GM18858 (cell line): Measurements from ENCODE around the gene FGGY.
"Not testable (repeated sequence)": the region's sequence is repeated elsewhere in the genome, so short reads cannot be mapped to it uniquely, and the experiment has no call there.

Source experiments
- ATAC-seq: cut with Tn5 transposase; IDR thresholded peaks from one replicate; pipeline ENCODE4 v1.9.1; 2021; ENCODE audit not compliant: unreplicated experiment

FGGY gene

GRCh38 chr1:59538476-59538875 is 241.6 kb downstream of the FGGY start:
- not testable (repeated sequence) for ATAC-seq

DNA sequence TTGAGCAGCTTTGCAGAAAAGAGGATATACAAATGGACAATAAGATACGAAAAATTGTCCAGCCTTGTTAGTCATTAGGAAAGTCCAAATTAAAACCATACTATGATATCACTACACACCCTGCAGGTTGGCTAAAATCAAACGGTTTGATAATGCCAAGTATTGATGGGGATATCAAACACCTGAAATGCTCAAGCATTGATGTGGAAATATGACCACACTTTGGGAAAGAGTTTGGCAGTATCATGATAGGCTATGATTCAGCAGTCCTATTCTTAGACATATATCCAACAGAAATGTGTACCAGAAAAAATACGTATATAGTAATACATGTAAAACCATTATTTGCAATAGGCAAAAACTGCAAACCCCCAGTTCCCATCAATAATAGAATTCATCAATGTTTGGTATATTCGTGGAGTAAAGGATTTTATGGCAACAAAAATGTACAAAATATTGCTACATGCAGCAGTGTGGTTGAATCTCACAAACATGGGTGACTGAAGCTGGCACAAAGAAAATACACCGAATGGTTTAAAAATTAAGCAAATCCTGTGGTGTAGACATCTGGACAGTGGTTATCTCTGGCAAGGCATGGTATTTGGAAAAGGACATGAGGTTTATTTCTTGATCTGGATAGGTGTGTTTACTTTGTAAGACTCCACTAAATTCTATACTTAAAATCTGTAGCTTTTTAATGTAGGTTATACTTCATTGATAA is 243.2 kb downstream of the FGGY start:
- no peak for ATAC-seq

- no peak for ATAC-seq
Observed at GRCh38 chr1:59541161-59541560, 244.3 kb downstream of the FGGY start.

GRCh38 chr1:59541891-59542290 is 245.0 kb downstream of the FGGY start:
- ATAC-seq, result no peak

DNA sequence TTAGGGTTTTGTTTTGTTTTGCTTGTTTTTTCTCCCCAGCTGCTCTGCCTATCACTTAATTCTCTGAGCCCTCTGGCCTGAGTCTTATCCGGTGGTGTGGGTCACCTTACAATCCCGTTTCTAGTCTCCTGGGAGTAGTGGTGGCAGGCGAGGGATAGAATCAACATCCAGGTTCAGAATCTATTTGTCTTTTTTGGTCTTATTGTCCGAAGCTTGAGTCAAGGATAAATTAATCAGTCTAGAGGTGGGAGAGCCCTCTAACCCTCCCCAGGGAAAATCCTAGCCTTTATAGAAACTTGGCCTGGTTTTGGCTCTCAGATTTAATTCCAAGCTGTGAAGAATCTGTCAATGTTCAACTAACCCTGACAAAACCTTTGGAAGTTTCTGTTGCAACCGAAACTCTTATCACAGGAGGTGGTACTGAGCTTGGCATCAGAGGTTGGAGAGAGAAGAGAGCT is 246.3 kb downstream of the FGGY start:
- ATAC-seq, result no peak

DNA sequence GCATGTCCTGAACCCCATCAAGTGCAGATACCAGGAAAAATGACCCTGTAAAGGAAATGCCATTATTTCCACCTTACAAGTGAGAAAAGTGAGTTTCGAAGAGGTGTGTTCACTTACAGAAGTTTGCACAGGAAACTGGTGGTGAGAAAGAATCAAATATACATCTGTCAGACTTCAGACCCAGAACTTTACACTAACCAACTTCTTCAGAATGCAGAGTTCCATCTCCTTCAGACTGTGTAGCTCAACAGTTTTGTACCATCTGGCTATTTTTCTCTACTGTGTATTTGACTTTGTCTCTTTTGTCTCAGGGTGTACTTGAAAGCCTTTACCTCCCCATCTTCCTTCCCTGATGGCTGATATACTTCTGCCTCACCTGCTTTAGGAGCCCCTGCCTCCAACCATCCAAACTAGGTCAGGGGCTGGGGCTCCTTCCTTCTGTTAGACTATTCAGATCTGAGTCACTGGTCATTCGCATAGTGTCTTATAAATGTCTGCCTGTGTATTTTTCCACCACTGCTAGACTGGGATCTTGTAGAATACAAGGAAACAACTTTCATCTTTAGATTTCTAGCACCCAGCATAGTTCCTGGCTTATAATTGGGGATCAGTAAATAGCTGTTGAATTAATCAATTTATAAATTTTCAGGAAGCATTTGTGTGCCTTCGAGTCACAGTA is 247.9 kb downstream of the FGGY start:
- ATAC-seq, result no peak

- no peak for ATAC-seq
Observed at GRCh38 chr1:59545830-59546229, 248.9 kb downstream of the FGGY start.

DNA sequence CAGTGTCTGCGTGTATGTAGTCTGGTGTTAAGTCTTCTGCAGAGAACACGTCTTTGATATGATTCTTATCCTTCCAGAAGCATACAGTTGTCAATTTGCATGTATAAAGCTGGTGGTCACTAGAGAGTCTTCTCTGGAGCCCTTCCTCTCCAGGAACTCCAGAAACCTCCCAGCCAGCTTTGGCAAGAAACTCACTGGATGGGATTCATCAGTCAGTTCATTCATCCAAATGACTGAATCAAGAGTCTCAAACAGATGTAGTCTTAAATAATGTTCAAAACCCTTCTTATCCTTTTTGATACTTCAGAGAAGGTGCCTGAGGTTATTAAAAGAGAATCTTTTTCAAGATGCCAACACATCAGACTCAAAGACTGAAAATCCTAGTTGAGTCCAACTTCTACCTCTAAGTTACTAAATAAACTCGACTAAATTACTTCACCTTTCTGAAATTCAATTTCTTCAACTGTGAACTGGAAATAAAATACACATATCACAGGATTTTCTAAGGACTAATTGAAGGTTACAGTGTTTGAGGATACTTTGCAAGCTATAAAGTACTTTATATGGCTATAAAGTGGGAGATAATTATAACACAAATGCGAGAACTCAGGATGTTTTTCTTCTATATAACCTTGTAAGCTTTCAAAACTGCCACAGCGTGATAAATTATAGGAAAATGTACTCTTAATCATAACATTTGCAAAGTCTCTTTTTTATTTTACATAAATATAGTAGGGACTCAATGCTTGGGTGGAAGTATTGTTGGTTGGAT is 252.4 kb downstream of the FGGY start:
- no peak for ATAC-seq

DNA sequence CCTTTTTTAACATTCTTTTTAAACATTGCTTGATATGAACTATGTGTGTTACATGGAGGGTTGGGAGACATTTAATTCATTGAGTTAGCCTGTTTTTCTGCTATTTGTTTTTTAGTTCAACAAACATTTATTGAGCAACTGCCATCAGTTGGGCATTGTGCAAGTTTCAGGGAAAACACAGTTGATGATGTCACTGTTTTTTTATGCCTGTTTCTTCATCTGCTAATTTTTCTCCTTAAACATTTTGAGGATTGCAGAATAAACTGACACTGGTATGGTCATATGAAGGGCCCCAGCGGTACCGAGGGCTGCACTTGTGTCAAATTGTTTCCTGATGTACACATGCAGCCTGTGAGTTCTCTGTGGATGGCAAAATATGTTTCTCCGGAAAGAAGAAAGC is 253.0 kb downstream of the FGGY start:
- no peak for ATAC-seq

- no peak for ATAC-seq
Observed at GRCh38 chr1:59552007-59552406, 255.1 kb downstream of the FGGY start.

- ATAC-seq, result no peak
Observed at GRCh38 chr1:59553371-59553770, 256.5 kb downstream of the FGGY start.

DNA sequence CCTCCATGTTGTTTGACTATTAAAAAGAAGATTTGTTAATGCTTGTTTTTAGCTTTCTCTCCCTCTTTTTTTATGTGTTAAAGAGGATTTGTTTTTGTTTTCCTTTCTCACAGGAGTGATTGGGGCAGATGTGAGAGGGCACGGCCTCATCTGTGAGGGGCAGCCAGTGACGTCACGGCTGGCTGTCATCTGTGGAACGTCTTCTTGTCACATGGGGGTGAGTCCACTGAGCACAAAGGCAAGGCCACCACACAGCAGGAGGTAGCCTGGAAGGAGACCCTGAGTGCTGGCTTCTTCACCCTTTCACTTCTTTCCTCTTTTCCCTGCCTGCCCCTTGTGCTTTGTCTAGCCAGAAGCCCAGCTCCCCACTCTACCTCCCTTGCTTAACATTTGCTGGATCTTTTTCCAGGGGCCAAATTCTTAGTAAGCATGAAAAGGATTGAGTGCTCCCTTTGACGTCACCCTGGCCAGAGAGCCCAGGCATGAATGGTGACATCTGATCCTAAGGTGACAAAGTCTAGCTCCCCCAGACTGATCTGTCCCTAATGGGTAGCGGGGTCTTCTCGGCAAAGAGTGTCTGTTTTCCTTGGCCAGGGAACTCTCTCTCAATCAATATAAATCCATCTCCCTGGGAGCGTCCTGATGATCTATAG is 257.2 kb downstream of the FGGY start:
- ATAC-seq, result no peak

DNA sequence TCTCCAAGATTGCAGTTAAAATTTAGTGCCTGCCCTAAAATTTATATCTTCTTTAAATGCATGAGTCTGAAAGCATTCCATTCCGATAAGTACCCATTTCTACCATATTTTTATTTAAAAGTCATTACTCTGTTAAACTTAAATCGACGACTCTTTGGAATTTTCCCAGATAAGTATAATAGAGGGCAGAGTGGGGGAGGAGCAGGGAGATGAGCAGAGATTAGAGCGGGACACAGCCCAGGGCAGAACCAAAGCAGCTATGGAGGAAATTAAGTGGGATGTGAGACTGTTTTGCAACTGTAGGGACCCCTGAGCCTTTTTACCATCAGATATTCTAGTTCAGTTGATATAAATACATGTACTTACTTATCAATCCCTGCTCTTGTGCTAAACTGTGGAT is 257.9 kb downstream of the FGGY start:
- no peak for ATAC-seq

DNA sequence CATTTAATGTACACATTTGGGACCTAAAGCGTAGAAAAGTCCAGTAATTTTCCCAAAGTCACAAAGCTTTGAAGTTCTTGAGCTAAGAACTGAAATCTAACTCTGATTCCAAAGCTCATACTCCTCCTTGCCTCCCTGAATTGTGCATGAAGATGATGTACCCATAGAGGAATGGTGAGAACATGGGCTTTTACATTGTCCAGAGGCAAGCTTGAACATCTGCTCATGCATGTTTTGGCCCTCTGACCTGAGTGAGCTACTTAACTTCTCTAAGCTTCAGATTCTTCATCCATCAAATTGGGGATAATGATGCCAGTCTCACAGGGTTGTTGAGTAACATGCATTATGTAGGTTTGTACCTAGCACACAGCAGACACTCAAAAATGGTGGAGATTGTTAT is 259.5 kb downstream of the FGGY start:
- no peak for ATAC-seq

DNA sequence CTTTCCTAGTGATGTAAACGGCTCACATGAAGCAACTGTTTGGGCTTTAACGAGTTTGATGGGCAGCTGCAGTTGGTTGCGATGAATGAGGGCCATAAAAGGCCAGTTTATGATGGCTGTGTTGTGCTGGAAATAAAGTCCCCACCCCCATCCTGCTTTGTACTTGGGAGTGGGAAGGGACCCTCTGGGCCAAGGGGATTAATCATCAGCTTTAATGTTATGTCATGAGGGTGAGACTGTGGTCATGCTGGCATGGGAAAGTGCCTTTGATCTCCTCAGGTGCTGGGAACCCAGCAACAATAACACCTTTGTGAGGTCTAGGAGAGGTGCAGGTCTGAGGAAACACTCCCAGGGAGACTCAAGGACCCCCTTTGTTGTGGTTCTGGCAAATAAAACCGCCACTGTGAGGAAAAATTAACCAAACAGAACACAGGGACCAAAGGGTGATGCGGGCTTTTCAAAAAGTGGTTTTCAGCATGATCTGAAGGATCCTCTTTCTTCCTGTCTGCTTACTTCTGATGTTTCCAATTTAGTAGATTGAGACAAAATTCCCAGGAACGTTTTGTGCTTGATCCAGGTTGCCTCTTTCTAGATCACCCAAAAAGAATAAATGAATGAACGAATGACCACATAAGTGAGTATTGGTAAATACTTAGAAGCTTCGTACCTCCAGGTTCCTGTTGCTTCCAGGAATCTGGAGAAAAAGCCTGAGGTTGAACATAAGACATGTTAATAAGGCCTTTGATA is 260.1 kb downstream of the FGGY start:
- no peak for ATAC-seq

DNA sequence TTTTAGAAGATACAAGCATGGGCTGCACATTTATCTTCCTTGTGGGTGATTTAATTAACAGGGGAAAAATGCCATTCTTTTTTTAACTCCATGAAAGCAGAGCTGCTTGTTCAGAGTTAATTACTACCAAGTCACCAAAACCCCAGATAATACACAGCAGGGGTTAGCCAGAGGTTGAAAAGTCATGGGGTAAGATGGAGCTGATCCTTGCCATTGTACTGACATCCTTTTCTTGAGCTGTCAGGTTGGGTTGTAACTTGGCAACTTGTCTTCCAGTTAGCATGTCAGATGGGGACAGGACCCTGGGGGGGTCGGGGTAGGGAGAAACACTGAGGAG is 260.6 kb downstream of the FGGY start:
- ATAC-seq, result no peak

DNA sequence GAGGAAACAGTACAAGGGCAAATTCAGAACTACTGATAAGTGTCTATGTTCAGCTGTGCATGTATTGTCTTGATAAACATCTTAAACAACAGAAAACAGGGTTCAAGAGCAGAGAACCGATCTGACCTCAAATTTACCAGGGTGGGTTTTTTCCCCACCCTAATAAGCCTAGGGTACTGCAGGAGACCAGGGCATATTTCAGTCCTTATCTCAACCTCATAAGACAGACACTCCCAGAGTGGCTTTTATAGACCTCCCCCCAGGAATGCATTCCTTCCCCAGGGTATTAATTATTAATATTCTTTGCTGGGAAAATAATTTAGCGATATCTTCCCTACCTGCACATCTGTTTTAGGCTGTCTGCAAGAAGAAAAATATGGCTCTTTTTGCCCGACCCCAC is 261.7 kb downstream of the FGGY start:
- ATAC-seq, result not testable (repeated sequence)

- ATAC-seq, result no peak
Observed at GRCh38 chr1:59560807-59561450, 264.0 kb downstream of the FGGY start.

DNA sequence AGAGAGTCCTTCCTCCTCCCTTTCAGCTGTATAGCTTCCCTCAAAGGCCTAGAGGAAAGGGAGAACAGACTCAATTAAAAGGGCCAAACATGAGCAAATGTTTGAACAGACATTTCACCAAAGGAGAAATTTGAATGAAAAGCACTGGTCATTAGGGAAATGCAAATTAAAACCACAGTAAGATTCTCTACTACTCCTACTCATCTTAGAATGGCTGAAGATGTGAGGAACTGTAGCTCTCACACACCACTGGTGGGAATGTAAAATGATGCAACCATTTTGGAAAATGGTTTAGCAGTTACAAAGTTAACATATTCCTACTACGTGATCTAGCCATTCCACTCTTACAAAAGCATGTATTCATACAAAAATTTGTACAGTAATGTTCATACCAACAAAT is 264.9 kb downstream of the FGGY start:
- ATAC-seq, result no peak

- ATAC-seq, result no peak
Observed at GRCh38 chr1:59564192-59564891, 267.4 kb downstream of the FGGY start.
